Hematopoietic multipotent progenitor cell (in vitro differentiated cells): ENCODE results near the gene RCOR3. TPM values are rescaled to one million over a fixed set of nuclear protein-coding genes. Genes with fewer than 3 reads are reported as not detected.
"Not testable (repeated sequence)": the region's sequence is repeated elsewhere in the genome, so short reads cannot be mapped to it uniquely, and the experiment has no call there.

Source experiments
- DNase-seq, 3 donors: peaks; one replicate each; pipeline ENCODE4 v3.0.0-alpha.2; 2011 to 2015; ENCODE audit warnings: low read depth in 2 of 3, low spot score in 2 of 3
- total RNA-seq: library from RNA; depleted of rRNA; stranded (reverse); fragments of >200 nt; gene quantifications from one replicate; pipeline ENCODE4 v1.2.3, GENCODE V29; 2012

The RCOR3 gene
- total RNA-seq, 1 donor = 25.3 TPM

DNA sequence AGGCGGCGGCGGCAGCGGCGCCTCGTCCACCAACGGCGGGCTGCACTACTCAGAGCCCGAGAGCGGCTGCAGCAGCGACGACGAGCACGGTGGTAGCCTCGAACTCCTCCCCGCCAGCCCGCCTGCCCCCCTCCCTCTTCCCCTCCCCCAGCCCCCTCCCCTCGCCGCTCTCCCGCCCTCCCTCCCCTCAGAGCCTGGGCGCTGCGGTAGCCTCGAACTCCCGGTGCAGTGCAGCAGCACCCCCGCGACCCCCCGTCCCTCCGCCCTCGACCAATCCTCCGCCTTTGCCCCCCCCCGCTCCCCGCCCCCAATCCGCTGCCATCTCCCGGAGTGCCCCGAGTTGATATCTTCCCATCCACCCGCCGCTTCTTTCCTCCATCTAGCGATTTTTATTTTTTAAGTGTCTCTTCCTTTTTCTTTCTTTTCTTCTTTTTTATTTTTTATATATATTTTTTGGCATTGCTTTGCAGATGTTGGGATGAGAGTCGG lies 516 bp downstream of the RCOR3 start:
- DNase-seq = peak in 2 of 3 donors; percentile 70 to 71

DNA sequence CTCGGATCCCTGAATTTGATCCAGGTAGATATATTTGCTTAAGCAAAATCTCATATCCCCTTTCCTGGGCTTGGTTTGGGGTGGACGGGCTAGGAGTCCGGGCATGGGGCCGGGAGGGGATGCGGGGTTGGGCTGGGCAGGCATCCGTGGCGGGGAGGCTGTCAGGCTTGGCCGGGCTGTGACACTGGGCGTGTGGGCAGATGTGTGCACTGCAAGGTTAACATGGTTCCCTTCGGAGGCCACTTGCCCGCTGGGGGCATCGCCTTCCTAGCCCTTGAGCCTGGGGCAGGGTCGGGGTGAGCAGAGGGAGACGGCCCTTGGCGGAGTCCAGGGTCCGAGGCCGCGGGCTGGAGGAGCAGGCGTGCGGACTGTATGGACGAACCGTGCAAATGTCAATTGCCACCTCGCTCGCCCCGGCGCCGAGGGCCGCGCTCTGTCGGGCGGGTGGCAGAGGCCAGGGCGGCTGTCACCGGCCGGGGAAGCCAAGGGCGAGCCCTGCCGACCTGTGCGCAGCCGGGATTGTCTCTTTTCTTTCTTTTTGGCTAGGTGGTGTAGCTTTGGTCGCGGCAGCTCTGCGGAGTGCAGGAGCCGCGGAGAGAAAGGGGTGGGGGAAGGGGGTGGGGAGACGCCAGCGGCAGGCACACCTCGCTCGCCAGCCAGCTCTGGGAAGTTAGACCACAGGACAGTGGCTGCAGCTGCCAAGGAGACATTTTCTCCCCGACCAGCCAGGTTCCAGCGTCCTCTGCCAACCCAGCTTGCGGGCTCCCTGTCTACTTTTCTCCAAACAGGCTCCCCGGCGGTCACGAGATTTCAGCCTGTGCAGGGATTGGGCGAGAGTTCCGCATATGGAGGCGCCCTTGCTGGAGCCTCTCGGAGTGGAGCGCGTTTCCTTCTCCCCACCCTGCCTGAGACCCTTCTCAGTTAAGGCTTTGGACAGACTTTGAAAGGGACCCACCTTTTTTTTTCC lies 1.3 kb downstream of the RCOR3 start:
- peak; percentile 22 to 67 (median 65) for DNase-seq

DNA sequence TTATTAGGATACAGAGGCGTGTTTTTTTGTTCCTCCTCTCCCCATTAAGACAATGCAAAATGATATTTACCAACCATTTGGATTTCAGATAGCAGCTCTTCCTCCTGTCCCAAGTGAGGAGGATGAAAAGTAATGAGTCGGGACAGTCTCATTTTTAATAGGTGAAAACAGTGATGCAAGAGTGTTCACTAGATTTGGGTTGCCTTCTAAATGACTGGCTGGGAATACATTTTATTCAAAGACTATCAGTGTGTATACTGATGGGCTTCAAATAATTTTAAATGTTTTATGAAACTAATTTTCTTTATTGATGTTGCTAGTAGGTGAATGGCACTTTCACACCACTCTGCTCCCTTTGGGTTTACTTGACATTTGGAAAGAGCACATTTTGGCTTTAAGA lies 2.1 kb downstream of the RCOR3 start:
- no peak for DNase-seq

DNA sequence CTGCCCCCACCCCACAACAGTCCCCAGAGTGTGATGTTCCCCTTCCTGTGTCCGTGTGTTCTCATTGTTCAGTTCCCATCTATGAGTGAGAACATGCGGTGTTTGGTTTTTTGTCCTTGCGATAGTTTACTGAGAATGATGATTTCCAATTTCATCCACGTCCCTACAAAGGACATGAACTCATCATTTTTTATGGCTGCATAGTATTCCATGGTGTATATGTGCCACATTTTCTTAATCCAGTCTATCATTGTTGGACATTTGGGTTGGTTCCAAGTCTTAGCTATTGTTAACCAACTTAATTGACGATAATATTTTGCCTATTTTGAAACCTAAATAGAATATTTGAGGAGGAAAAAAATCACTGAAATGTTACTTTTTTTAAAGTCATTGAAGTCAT lies 3.9 kb downstream of the RCOR3 start:
- not testable (repeated sequence) for DNase-seq

DNA sequence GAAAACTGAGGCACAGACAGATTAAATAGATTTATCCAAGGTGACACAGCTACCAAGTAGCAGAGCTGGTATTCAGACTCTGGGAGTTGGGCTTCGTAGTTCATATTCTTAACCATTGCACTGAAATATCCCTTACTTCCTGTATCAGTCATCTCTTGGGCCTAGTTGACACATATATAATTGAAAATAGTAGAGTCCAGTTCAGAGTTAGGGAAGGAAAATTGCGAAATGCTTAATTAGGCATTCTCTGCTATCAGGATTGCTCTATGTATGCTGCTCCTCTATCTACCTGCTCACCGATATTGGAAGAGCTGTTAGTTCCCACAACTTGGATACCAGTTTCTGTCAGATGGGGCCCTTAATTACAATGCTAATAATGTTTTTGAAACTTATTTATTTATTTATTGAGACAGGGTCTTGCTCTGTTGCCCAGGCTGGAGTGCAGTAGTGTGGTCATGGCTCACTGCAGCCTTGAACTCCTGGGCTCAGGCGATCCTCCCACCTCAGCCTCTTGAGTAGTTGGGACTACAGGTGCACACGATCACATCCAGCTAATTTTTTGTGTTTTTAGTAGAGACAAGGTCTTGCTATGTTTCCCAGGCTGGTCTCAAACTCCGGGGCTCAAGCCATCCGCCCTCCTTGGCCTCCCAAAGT lies 8.2 kb downstream of the RCOR3 start:
- DNase-seq = no peak

DNA sequence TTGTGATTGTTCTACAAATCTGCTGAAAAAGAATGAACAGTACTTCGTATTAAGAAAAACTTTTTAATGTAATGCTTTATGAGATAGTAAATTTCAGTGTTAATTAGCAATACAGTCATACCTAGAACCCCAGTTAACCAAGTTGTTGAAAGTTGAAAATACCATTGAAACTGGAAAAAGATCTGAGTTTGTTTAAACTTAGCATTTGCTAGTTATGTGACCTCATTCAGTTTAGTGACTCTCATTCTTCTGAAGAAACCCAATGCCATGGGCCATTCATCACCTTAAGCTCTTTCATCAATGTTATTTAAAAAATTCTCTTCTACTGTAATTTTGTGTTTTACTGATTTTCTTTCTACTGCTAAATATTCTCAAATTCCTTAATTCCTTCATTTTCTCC lies 20.2 kb downstream of the RCOR3 start:
- DNase-seq = no peak

DNA sequence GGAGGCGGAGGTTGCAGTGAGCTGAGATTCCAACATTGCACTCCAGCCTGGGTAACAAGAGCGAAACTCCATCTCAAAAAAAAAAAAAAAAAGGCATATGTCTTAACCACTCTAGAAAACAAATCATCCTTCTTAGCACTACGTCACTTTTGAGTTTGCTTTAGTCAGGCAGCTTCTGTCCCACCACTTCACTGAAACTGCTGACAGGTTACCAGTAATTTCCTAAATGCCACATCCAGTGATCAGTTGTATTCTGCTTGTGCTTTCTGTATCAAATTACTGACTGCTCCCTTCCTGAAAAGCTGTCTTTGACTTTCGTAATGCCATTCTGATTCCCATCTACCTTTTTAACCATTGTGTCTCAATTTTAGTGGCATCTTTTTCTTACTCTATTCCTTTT lies 21.7 kb downstream of the RCOR3 start:
- no peak for DNase-seq

DNA sequence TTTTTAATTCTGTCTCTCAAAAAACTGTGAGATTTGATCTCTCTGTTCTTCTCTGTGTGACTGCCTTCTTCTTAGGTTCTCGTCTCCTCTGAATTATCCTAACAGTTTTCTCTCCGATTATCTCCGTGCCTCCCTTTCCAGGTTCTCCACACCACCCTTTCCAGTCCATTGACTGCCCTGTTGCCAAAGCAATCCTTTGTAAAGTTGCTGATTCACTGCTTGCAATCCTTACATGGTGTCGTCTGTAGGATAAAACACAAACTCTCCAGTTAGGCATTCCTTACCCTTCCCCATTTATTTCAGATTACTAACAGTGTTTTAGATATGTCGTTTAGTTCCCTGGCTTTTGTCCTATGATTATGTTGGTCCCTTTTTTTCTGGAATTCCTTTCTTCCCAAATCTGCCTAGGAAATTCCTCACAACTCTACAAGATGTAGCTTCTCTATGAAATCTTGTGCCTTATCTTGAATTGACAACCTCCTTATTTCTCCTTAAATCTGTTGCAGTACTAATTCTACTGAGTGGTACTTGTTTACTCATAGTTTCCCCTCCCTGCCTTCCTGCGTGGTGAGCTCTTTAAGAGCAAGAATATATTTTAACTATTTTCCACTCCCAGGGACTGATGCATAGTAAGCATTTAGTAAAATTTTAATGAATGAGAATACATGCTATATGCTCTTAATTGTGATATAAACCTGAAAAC lies 22.3 kb downstream of the RCOR3 start:
- no peak for DNase-seq

DNA sequence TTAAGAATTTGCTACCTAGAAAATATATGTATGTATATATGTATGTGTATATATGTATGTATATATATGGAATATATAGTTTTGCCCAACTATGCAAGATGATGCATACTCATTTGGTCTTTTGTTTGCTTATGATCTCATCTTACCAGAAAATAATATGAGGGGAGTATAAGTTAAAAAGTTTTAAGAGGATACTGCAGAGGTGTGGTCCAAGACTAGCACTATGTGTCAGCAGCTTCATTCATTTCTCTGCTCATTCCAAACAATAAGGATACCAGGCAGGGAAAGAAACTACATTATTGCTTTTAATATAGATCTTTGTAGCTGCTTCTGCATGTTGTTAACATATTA lies 22.8 kb downstream of the RCOR3 start:
- DNase-seq = no peak

DNA sequence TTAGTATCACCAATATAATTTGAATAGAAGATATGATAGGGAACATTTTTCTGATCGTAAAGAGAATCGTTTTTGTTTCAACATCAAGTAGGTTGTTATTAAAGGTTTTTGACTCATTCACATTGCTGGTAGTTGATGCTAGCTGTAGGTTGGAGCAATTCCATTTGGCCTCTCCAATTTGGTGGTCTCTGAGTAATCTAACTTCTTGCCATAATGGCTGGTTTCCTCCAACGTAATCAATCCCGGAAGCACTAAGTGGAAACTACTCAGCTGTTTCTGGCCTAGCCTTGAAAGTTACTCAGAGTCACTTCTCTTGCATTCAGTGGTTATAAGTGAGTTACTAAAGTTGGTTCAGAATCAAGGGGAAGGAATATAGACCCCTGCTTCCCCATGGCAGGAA lies 26.0 kb downstream of the RCOR3 start:
- no peak for DNase-seq

DNA sequence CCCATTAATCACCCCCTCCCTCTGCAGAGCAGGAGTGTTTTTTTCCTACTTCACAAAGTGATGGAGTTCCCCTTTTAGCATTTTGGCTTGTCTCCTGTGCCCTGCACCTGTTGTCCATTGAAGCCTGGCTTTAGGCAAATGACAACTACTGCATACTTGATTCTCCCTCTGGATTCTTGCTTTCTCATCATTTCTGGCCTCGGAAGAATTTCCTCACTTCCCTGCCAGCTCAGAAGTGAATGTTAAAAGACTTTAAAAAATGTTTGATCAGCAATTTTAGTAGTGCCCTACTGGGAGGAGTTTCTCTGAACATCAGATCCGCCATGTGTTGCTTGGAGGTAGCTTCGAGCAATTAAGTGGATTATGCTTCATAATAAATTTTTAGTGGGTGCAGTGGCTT lies 28.1 kb downstream of the RCOR3 start:
- DNase-seq = no peak

DNA sequence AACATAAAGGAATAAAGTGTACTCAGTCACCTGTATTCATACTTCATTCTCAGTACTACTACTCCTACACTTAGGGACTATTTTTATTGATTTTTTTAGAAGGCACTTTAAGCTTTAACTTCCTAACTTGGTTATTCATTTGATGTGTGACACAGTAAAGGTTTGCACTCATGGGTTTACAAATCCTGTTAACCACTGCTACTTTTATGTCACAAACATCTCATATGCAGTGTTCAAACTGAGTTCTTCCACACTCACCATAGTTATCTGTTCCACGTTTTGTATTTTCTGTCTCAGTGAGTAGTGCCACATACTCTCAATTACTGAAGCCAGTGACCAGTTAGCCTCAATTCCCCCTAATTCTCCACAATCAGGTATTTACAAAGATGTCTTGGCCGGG lies 33.2 kb downstream of the RCOR3 start:
- no peak for DNase-seq

DNA sequence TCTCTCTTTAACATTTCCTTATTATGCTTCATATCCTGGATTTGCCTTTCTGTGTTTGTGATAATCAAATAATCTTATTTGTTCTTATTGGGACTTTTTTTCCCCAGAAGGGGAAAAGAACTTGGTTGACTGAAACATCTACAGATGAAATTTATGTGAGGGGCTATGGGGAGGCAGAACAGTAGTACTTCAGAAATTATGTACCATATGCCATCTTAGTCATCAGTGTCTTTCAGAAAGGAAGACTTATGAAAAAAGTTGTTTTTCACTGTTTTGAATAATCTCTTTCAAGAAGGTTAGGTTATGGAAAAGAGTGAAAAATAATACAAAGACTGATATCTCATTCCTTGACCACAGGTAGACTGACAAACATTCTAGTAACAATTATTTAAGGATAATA lies 37.2 kb downstream of the RCOR3 start:
- no peak for DNase-seq

DNA sequence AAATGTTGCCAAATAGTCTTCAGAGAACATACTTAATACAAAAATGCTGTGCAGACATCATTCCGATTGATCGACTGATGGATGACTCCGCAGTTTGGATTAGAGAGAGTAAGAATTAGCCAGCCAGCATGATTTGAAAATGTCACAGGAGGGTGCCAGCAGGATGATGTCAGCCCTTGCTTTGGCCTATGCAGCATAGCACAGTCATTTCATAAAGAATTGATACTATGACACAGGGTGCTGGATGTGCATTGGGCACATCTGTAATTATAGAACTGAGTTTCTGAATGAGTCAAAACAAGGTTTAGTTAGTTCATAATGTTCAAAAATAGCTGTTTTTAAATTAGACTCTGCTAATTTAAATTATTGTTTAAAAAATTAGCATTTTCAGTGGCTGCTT lies 45.9 kb downstream of the RCOR3 start:
- DNase-seq = no peak

DNA sequence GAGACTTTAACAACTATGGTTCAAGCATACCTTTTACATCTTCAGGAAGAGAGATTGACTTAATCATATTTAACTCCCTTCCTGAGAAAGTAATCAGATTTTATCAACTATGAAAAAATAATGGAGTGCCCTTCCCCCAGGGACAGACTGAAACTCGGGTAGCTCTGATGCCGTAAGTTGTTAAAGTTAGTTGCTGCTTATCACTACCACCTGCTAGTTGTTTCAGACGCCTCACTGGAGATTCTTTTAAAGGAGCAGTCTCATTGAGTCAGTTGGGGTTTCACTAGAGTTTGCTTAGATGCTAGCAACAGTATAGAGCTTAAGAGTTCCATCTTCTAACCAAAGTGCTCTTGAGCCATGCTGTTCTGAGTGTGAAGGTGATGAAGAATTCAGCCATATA lies 50.5 kb downstream of the RCOR3 start:
- no peak for DNase-seq

DNA sequence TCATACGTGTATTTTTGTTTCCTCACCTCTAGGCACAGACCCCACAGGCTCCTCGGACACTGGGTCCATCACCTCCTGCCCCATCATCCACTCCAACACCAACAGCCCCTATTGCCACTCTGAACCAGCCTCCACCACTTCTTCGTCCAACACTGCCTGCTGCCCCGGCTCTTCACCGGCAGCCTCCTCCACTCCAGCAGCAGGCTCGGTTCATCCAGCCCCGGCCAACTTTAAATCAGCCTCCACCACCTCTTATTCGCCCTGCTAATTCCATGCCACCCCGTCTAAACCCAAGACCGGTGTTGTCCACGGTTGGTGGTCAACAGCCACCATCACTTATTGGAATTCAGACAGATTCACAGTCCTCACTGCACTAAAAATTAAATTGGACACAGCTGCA lies 54.2 kb downstream of the RCOR3 start:
- no peak for DNase-seq

DNA sequence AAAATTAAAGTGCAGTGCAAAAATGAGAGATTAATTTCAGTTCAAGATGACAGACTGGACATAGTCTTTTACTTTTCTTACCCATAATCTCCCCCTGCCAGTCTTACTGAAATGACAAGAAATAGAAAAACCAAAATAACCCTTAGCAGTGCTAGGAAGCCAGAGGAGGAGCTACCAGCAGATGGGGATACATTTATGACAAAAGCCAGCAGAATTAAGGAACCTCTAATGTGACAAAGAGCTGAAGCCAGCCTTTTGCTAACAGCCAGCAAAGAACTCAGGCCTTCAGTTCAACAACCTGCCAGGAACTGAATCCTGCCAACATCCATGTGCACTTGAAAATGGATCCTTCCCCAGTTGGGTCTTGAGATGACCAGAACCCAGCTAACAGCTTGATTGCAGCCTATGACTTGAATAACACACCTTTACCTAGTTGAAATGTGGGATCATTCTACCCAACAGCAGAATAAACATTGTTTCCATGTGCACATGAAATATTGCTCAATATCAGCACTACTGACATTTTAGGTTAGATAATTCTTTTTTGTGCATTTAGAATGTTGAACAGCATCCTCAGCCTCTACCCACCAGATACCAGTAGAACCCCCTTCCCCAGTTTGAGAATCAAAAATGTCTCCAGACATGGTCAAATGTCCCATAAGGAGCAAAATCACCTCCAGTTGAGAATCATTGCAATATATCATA lies 59.6 kb downstream of the RCOR3 start:
- DNase-seq = peak in 2 of 3 donors; percentile 50 to 71

DNA sequence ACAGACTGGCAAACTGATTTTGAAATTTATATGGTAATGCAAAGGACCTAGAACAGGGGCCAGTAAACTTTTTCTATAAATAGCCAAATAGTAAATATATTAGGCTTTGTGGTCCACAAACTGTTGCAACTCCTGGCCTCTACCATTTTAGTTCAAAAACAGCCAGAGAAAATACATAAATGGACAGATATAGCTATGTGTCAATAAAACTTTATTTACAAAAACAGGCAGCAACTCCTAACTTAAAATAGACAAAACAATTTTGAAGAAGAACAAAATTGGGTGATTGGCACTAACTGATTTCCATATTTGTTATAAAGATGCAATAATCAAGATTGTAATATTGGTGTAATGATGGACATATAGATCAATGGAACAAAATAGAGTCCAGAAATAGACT lies 60.7 kb downstream of the RCOR3 start:
- no peak for DNase-seq

DNA sequence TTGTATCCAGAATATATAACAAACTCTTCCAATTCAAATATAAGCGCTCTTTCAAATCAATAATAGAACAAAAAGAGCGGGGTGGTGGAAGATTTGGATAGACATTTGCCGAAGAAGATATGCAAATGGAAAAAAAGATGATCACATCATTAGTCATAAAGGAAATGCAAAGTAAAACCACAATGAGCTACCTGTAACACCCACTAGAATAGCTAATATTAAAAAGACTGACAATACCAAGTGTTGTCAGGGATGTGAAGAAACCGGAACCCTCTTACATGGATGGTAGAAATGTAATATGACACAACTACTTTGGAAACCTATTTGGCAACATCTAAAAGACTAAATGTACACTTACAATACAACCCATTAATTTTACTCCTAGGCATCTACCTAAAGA lies 61.8 kb downstream of the RCOR3 start:
- DNase-seq = no peak

DNA sequence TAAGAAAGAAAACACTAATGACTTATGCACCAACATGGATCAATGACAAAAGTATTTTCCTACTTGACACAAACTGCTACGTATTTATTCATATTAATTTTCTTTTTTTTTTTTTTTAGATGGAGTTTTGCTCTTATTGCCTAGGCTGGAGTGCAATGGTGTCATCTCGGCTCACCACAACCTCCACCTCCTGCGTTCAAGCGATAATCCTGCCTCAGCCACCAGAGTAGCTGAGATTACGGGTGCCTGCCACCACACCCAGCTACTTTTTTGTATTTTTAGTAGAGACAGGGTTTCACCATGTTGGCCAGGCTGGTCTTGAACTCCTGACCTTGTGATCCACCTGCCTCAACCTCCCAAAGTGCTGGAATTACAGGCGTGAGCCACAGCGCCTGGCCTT lies 62.5 kb downstream of the RCOR3 start:
- not testable (repeated sequence) for DNase-seq
